Calu3 (cell line): Measurements from ENCODE around the gene PANX1. TPM values are rescaled to one million over a fixed set of nuclear protein-coding genes. Genes with fewer than 3 reads are reported as not detected.
"Not testable (repeated sequence)": the region's sequence is repeated elsewhere in the genome, so short reads cannot be mapped to it uniquely, and the experiment has no call there.

Experiments
- BruUV-seq: library from RNA; stranded (reverse); fragments of 400-500 nt; replicated peaks from 2 replicates; lab custom pipeline; 2021; lab: Mats Ljungman, UMichigan
- CTCF ChIA-PET: fragments of 300-600 bp; sonication (Branson Sonifier 250); formaldehyde crosslinking; loops from one replicate; lab custom pipeline; 2022; ENCODE audit warnings: antibody characterized with exemption; lab: Charles Lee
- DNase-seq: peaks from one replicate; pipeline ENCODE4 v3.0.0; 2022
- H3K27ac Mint-ChIP-seq: one replicate; pipeline ENCODE4 v1.8.0; 2022; ENCODE audit warnings: mixed read lengths; ENCODE audit not compliant: unreplicated experiment
- H3K27me3 Mint-ChIP-seq: one replicate; pipeline ENCODE4 v1.8.0; 2022; ENCODE audit warnings: mixed read lengths; ENCODE audit not compliant: unreplicated experiment
- H3K36me3 Mint-ChIP-seq: one replicate; pipeline ENCODE4 v1.8.0; 2022; ENCODE audit warnings: mild to moderate bottlenecking, moderate library complexity, mixed read lengths; ENCODE audit not compliant: insufficient read depth, unreplicated experiment
- H3K4me1 Mint-ChIP-seq: one replicate; pipeline ENCODE4 v1.8.0; 2022; ENCODE audit warnings: mild to moderate bottlenecking, low read depth, mixed read lengths; ENCODE audit not compliant: unreplicated experiment
- H3K4me3 Mint-ChIP-seq: one replicate; pipeline ENCODE4 v1.8.0; 2022; ENCODE audit warnings: mild to moderate bottlenecking, low read depth, moderate library complexity, mixed read lengths; ENCODE audit not compliant: unreplicated experiment
- H3K9me3 Mint-ChIP-seq: one replicate; pipeline ENCODE4 v1.8.0; 2022; ENCODE audit warnings: low read depth, mixed read lengths; ENCODE audit not compliant: unreplicated experiment
- intact Hi-C: fragments of 100-400 bp; cut with micrococcal nuclease; formaldehyde crosslinking; loops from one replicate; pipeline ENCODE4 v1.10.0; 2022; ENCODE audit not compliant: unreplicated experiment
- total RNA-seq: library from RNA; stranded (reverse); gene quantifications from 2 replicates; pipeline ENCODE4 v1.2.3, GENCODE V29; 2022
- TF ChIP-seq, protein P1 (sequence below): fragments of 200-600 bp; IDR thresholded peaks from one replicate; pipeline ENCODE4 v1.8.0; 2022; ENCODE audit warnings: antibody characterized with exemption; ENCODE audit not compliant: unreplicated experiment

The PANX1 gene
- total RNA-seq, 1 experiment from 2014 or later = 20.2 TPM

GRCh38 chr11:94154095-94154856 is 25.6 kb downstream of the PANX1 start:
- CTCF ChIA-PET = no interaction called here
- Mint-ChIP-seq H3K9me3 (no peaks in the 10 kb centered on the region), H3K4me3 (no peak overlapping the region), H3K4me1 (peaks cover 42% of the 10 kb centered on the region), H3K27ac (no peak overlapping the region), H3K36me3 (peaks cover 4% of the 10 kb centered on the region), H3K27me3 (no peaks in the 10 kb centered on the region)
- no TSS peak for BruUV-seq
- intact Hi-C loops = no loop called here
- DNase-seq = no peak
- TF ChIP-seq, protein P1, sequence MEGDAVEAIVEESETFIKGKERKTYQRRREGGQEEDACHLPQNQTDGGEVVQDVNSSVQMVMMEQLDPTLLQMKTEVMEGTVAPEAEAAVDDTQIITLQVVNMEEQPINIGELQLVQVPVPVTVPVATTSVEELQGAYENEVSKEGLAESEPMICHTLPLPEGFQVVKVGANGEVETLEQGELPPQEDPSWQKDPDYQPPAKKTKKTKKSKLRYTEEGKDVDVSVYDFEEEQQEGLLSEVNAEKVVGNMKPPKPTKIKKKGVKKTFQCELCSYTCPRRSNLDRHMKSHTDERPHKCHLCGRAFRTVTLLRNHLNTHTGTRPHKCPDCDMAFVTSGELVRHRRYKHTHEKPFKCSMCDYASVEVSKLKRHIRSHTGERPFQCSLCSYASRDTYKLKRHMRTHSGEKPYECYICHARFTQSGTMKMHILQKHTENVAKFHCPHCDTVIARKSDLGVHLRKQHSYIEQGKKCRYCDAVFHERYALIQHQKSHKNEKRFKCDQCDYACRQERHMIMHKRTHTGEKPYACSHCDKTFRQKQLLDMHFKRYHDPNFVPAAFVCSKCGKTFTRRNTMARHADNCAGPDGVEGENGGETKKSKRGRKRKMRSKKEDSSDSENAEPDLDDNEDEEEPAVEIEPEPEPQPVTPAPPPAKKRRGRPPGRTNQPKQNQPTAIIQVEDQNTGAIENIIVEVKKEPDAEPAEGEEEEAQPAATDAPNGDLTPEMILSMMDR = no peak

DNA sequence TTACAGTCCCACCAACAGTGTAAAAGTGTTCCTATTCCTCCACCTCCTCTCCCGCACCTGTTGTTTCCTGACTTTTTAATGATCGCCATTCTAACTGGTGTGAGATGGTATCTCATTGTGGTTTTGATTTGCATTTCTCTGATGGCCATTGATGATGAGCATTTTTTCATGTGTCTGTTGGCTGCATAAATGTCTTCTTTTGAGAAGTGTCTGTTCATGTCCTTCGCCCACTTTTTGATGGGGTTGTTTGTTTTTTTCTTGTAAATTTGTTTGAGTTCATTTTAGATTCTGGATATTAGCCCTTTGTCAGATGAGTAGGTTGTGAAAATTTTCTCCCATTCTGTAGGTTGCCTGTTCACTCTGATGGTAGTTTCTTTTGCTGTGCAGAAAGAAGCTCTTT is 28.7 kb downstream of the PANX1 start:
- DNase-seq, CTCF ChIA-PET, H3K4me3 Mint-ChIP-seq, H3K27me3 Mint-ChIP-seq, BruUV-seq, H3K9me3 Mint-ChIP-seq, H3K27ac Mint-ChIP-seq, intact Hi-C loops, H3K36me3 Mint-ChIP-seq: not testable (repeated sequence)
- peaks cover 12% of the 10 kb centered on the region for H3K4me1 Mint-ChIP-seq

DNA sequence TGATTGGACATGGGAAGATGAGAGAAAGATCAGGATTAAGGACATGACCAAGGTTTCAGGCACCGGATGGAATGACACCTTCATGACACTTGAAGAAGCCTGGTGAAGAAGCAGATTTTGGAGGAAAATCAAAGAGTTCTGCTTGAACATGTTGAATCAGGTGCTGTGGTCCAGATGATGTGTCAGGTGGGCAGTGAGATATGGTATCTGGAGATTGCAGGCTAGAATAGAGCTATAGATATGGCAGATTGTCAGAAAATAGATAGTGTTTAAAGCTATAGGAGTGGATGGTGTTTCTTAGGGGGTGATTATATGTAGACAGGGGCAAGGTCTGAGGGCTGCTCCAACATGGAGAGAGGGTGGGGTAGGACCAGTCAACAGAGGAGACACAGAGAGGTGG is 40.2 kb downstream of the PANX1 start:
- no peaks in the 10 kb centered on the region for H3K27me3 Mint-ChIP-seq
- intact Hi-C loops = no loop called here
- no peaks in the 10 kb centered on the region for H3K9me3 Mint-ChIP-seq
- no peak overlapping the region for H3K4me3 Mint-ChIP-seq
- no peaks in the 10 kb centered on the region for H3K4me1 Mint-ChIP-seq
- CTCF ChIA-PET = no interaction called here
- no peak for DNase-seq
- no TSS peak for BruUV-seq
- no peak overlapping the region for H3K27ac Mint-ChIP-seq
- TF ChIP-seq, protein P1 = no peak
- no peaks in the 10 kb centered on the region for H3K36me3 Mint-ChIP-seq

DNA sequence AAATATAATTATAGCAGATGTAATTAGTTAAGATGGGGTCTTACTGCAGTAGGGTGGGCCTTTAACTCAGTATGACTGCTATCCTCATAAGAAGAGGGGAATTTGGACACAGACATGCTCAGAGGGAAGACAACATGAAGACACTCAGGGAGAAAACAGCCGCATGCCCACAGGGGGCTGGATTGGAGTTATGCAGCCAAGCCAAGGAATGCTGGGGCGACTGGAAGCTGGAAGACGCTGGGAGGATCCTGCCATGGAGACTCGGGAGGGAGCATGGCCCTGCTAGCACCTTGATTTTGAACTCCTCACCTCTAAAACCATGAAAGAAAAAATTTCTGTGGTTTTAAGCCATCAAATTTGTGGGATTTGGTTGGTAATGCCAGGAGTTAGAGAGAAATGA is 40.9 kb downstream of the PANX1 start:
- intact Hi-C loops = no loop called here
- TF ChIP-seq, protein P1 = no peak
- Mint-ChIP-seq H3K4me3 (no peak overlapping the region), H3K27ac (no peak overlapping the region), H3K27me3 (no peaks in the 10 kb centered on the region), H3K4me1 (no peaks in the 10 kb centered on the region), H3K36me3 (no peaks in the 10 kb centered on the region), H3K9me3 (no peaks in the 10 kb centered on the region)
- no peak for DNase-seq
- no TSS peak for BruUV-seq
- CTCF ChIA-PET = no interaction called here

DNA sequence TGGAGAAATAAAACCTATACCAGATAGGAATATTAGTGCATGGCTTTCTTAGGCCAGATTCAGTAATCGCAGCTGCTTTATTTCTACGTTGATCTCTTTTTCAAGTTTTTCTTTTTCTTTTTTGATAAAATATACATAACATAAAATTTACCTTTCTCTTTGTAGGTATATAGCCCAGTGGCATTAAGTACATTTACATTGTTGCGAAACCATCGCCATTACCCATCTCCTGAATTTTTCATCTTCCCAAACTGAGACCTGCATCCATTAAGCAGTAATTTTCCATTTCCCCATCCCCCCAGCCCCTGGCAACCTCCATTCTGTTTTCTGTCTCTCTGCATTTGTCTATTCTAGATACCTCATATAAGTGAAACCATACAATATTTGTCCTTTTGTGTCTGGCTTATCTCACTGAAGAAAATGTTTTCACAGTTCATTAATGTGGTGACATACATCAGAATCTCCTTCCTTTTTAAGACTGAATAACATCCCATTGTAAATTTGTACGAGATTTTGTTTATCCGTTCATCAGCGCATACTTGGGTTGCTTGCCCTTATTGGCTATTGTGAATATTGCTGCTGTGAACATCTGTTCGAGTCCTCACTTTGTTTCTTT is 41.4 kb downstream of the PANX1 start:
- CTCF ChIA-PET = no interaction called here
- no peak for DNase-seq
- Mint-ChIP-seq H3K36me3 (no peaks in the 10 kb centered on the region), H3K4me3 (no peak overlapping the region), H3K9me3 (no peaks in the 10 kb centered on the region), H3K4me1 (no peaks in the 10 kb centered on the region), H3K27me3 (no peaks in the 10 kb centered on the region), H3K27ac (no peak overlapping the region)
- no TSS peak for BruUV-seq
- intact Hi-C loops = no loop called here
- TF ChIP-seq, protein P1 = no peak
